Bronchial epithelial cell (primary cell): Measurements from ENCODE around the gene GRIA4. TPM values are rescaled to one million over a fixed set of nuclear protein-coding genes. Genes with fewer than 3 reads are reported as not detected.

Source experiments
- DNase-seq: peaks from one replicate; pipeline ENCODE4 v3.0.0-alpha.2; 2010; ENCODE audit warnings: low read depth
- FAIRE-seq: peaks from 2 replicates; lab custom pipeline; 2011; peaks lifted over from hg19 to GRCh38; lab: Jason Lieb, UNC
- H3K27me3 ChIP-seq: 2 replicates; pipeline ENCODE4 v1.5.1; 2011; ENCODE audit warnings: low read length; ENCODE audit not compliant: control insufficient read depth, insufficient read depth
- H3K36me3 ChIP-seq: 2 replicates; pipeline ENCODE4 v1.5.1; 2011; ENCODE audit warnings: low read length; ENCODE audit not compliant: control insufficient read depth, insufficient read depth
- H3K4me3 ChIP-seq: 2 replicates; pipeline ENCODE4 v1.5.1; 2011; ENCODE audit warnings: mild to moderate bottlenecking, low read depth, low read length, control low read depth
- CTCF ChIP-seq: IDR thresholded peaks from 2 replicates; pipeline ENCODE4 v1.5.1; 2011; ENCODE audit warnings: mild to moderate bottlenecking, moderate library complexity, low read length, control low read depth, inconsistent platforms; ENCODE audit not compliant: insufficient read depth, severe bottlenecking
- total RNA-seq: library from RNA; depleted of rRNA; stranded (reverse); fragments of >200 nt; gene quantifications from 2 replicates; pipeline ENCODE4 v1.2.1, GENCODE V29; 2014

Gene GRIA4
- total RNA-seq, 1 donor from 2014 or later = not detected

GRCh38 chr11:105618343-105618955 is 8.6 kb downstream of the GRIA4 start:
- TF ChIP-seq CTCF = no peak
- Histone ChIP-seq H3K27me3 (no peaks in the 10 kb centered on the region), H3K36me3 (no peaks in the 10 kb centered on the region), H3K4me3 (no peak overlapping the region)
- DNase-seq (no peak), FAIRE-seq (no peak)

DNA sequence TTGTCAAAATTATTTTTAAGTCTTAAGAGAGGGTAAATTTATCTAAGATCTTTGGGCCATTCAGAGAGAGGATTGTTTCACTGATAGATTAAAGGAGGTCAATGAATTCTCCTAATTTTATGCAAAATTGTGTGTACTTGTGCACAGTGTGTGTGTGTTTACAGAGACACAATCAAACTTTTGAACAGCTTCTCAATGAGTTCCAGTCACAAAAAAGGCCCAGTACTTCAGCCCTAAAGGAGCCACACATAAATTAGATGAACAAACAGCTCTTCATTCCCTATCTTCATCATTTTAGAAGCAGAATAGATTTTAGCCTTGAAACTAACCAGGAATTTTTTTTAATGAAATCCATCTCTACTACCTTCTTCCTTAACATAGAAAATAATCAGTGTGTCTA is 9.7 kb downstream of the GRIA4 start:
- H3K36me3 ChIP-seq = no peaks in the 10 kb centered on the region
- DNase-seq (no peak), FAIRE-seq (no peak)
- H3K4me3 ChIP-seq = no peak overlapping the region
- no peaks in the 10 kb centered on the region for H3K27me3 ChIP-seq
- TF ChIP-seq CTCF = no peak

- DNase-seq (no peak), FAIRE-seq (no peak)
- no peak for TF ChIP-seq CTCF
- Histone ChIP-seq H3K27me3 (no peaks in the 10 kb centered on the region), H3K4me3 (no peak overlapping the region), H3K36me3 (no peaks in the 10 kb centered on the region)
These were observed 12.1 kb downstream of the GRIA4 start for GRCh38 chr11:105622016-105622415.

GRCh38 chr11:105632316-105632715 is 22.4 kb downstream of the GRIA4 start:
- DNase-seq (no peak), FAIRE-seq (no peak)
- no peaks in the 10 kb centered on the region for H3K27me3 ChIP-seq
- no peak overlapping the region for H3K4me3 ChIP-seq
- no peaks in the 10 kb centered on the region for H3K36me3 ChIP-seq
- TF ChIP-seq CTCF = no peak

GRCh38 chr11:105635466-105635865 is 25.6 kb downstream of the GRIA4 start:
- Histone ChIP-seq H3K4me3 (no peak overlapping the region), H3K27me3 (no peaks in the 10 kb centered on the region), H3K36me3 (no peaks in the 10 kb centered on the region)
- DNase-seq (no peak), FAIRE-seq (no peak)
- TF ChIP-seq CTCF = no peak

DNA sequence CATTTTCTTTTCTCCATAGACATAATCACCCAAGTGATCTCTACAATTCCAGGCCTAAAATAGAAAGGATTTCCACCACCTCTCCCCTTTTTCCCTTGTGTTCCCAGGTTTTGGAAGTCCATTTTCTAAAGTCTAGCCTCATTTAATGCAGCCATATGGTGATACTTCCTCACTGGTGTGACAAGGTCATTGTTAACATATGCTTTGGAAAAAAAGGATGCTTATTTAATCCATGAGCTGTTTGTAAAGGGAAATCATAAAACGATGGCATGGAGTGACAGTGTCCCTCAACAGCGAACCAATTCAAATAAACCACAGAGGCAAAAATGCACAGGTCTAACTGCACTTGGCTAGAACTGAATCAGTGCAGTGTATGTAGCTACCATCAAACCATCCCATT is 26.6 kb downstream of the GRIA4 start:
- Histone ChIP-seq H3K36me3 (no peaks in the 10 kb centered on the region), H3K27me3 (no peaks in the 10 kb centered on the region), H3K4me3 (no peak overlapping the region)
- TF ChIP-seq CTCF = no peak
- FAIRE-seq = no peak
- DNase-seq = no peak
